Germinal center (tissue), 1 donor: ENCODE data around the gene TRIP13.

ENCODE experiments used
- DNase-seq: peaks from one replicate; pipeline ENCODE4 v3.0.0; 2012; ENCODE audit warnings: mixed read lengths, low spot score

The TRIP13 gene

DNA sequence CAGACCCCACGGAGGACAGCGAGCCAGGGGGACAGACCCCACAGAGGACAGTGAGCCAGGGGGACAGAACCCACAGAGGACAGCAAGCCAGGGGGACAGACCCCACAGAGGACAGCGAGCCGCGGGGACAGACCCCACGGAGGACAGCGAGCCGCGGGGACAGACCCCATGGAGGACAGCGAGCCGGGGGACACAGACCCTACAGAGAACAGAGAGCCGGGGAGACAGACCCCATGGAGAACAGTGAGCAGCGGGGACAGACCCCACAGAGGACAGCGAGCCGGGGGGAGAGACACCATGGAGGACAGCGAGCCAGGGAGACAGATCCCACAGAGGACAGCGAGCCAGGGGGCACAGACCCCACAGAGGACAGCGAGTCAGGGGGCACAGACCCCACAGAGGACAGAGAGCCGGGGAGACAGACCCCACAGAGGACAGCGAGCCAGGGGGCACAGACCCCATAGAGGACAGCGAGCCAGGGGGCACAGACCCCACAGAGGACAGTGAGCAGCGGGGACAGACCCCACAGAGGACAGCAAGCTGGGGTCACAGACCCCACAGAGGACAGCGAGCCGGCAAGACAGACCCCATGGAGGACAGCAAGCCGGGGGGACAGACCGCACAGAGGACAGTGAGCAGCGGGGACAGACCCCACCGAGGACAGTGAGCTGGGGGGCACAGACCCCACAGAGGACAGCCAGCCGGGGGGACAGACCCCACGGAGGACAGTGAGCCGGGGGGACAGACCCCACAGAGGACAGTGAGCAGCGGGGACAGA, 37.5 kb upstream of the TRIP13 start:
- DNase-seq, result no peak

- no peak for DNase-seq
These were observed 36.7 kb upstream of the TRIP13 start for GRCh38 chr5:855771-856530.

DNA sequence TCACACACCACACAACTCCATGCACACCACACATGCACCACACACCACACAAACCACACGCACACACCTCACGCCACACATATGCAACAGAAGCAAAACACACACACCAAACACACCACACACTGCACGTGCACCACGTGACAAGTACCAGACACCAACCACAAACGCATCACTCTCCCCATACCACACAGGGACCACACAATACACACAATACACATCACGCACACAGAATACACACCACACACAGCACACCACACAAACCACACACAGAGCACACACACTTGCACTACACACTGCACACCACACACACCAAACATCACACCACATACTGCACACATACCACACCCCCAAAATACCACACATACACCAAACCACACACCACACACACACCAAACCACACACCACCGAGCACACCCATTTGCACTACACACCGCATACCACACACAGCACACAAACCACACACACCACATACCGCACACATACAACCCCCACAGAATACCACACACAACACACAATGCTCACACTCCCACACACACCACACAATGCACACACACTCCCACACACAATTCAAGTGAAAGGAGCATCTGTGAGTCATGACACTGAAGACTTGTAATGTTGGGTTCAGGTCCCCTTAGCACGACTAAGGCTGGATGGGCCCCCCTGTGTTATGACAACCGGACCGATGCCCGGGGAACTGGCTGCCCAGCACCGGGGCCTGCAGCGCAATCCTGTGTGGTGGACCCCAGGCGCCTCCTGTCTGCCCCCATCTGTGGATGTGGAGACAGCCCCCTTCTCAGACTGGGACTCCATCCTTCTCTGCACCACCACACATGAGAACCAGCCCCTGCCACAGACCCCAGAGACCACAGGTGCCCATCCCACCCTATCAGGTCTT, 35.9 kb upstream of the TRIP13 start:
- no peak for DNase-seq

- no peak for DNase-seq
These were observed 34.0 kb upstream of the TRIP13 start for GRCh38 chr5:858726-859125.

DNA sequence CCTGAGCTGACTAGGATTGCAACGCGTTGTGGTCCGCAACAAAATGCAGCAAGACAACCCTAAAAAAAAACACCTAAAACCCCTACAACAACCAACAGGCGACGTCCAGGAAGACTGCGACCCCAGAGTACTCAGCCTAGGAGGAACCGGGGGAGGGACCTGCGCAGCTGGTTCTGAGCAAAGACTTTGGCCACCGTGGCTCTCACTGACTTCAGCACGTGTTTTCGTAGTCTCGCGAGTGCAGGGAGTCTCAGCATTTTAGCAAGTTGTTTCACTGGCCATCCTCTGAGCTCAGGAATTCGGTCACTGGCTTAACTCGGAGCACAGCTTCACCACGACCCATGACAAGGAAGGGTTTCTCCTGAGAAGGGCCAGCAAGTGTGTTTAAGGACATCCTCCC, 33.3 kb upstream of the TRIP13 start:
- DNase-seq, result no peak

DNA sequence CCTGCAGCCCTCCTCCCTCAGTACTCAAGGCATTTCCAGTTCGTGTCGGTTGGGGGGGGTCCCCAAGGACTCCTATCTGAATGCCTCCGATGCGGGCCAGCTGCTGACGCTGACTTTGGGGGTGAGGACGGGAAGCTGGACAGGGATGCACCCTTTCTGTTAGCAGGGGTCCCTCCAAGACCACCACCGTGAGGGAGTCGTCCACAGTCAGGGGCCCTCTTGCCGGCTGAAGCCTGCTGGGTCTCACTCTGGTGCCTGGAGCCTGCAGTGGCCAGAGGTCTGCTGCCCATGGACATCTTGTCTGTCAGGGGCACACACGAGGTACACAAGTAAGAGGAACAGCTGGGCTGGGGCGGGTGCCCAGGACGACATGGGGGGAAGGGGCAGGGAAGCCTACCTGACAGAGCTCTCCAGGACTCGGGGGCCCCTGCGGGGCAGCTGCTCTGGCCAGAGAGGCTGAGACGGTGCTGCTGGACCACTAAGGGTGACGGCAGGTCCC, 32.8 kb upstream of the TRIP13 start:
- no peak for DNase-seq

DNA sequence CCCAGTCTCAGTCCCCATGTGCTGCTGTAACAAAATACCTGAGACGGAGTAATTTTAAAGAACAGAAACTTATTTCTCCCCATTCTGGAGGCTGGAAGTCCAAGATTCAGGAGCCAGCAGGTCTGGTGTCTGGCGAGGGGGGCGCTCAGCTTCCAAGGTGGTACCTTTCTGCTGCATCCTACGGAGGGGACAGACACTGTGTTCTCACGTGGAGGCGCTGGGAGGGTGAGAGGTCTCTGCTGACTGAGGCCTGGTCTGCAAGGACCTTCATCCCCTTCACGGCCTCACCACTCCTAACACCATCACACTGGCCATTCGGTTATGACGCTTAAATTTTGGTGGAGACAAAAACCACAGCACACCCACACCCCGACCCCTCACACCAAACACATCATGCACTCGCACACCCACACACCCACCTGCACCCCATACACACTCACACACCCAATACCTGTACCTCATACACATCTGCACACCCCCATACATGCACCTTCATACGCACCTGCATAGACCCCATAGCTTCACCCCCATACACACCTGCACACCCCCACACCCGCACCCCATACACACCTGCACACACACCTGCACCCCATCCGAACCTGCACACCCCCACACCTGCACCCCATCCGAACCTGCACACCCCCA, 32.1 kb upstream of the TRIP13 start:
- DNase-seq, result no peak

- no peak for DNase-seq
These were observed 31.0 kb upstream of the TRIP13 start for GRCh38 chr5:861442-862366.

DNA sequence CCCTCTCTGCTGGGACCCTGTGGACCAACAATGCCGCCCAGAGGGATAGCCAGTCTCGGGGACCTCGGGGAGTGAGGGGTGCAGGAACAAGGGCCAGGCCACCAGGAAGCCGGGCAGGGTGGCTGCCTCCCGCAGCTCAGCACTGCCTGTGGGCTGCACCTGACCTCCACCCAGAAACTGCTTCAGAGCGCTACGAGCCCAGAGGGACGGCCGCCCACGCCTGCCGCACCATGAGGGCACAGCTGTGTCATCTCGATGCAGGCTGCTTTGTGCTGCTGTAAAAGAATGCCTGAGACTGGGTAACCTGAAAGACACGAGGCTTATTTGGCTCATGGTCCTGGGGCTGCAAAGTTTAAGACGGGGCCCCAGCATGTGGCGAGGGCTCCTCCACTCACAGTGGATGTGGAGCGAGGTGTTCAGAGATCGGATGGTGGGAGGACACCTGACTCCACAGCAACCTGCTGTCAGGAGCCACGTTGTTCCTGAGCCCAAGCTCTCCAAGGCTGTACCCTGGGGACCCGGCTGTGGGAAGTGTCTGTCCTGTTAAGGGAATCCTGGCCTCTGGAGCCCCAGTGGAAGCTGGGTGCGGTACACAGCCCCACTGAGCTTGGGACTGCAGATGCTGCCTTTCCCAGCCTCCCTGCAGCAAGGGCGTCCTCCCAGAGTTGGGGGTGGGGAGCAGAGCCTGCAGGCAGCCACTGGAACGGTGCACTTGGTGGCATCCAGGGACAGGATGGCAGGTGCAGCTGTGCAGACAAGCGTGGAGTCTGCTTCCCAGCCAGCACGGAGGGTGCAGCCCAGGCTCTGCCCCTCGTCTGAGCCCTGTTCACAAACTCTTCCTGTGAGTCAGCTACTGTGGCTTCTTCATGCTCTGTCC, 30.1 kb upstream of the TRIP13 start:
- DNase-seq, result no peak

- DNase-seq, result no peak
These were observed 29.4 kb upstream of the TRIP13 start for GRCh38 chr5:863244-863805.

GRCh38 chr5:864492-865167, 28.1 kb upstream of the TRIP13 start:
- no peak for DNase-seq

DNA sequence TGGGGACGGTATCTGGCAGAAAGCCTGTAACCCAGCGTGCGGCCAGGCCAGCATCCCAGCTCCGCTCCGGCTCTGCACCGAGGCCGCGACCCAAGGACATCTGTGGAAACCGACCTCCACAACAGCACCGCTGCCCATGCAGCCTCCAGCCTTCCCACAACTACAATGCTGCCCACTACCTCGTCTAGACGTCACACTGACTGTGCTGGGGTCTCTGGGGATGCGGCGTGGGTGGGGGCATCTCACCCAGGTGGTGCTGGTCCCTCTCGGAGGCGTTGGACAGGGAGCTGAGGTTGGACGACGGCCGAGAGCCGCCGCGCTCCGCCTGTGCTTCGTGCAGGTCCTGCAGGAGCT, 27.5 kb upstream of the TRIP13 start:
- no peak for DNase-seq

DNA sequence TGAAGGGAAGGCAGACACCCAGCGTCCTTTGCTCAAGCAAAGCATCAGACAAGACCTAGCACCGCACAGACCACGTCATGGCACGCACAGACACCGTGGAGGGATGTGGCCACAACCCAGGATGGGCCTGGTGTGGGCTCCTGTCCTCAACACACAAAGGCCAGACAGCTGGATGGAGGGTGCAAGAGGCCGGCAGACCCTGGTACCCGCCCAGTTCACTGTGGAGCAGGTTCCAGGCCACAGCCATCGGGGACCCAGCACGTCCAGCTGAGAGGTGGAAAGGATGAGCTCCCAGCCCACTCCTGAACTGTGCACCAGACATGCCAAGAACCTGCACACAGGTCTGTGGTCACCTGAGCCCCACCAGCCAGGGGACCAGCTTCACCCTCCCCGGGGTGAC, 26.9 kb upstream of the TRIP13 start:
- no peak for DNase-seq

GRCh38 chr5:867300-867870, 25.3 kb upstream of the TRIP13 start:
- DNase-seq, result no peak

- DNase-seq, result no peak
These were observed 24.1 kb upstream of the TRIP13 start for GRCh38 chr5:868428-869135.

DNA sequence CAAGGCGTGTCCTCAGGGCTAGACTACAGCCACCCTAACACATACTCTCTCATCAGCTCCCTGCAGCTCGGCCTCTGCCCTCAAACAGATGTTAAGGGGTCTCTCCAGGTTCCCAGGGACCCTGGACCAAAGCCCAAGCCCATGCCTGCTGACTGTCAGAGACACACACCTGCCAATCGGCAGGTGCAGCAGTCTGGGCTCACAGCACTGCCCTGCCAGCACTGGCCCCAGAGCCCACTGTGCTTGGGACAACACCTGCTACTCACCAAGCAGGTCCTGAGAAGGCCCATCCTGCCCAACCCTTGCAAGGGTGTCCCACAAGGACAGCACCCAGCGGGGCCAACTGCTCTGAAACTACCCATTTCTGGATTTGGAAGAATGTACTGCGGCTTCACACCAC, 21.7 kb upstream of the TRIP13 start:
- no peak for DNase-seq

DNA sequence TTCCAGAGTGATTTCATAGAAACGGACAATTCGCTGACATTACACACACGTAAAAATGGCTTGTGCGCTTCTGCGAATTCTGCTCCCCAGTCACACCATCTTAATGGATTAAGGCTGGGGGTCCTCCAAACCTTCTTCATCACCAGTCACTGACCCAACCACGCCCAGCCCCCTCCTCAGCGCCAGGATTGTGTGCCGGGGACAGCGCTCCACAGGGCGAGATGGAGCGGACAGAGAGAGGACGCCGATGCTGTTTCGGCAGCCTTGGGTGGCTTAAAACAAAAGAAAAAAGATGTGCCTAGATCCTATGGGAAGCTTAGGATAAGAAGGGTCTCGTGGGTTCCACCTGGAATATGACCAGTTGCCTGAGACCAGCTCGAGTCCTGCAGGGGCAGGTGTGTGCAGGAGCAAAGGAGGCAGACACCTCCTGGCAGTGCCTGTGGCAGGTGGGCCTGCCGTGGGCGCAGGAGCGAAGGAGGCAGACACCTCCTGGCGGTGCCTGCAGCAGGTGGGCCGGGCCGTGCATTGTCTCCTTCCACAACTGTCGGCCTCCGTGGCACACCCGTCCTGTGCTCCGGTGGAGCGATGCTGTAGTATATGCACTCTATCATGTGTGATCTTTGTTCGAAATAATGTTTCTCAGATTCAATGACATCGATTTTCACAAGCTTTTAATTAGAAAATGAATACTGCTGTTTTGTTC, 20.9 kb upstream of the TRIP13 start:
- DNase-seq, result no peak
